Right atrium auricular region (tissue), 2 donors: ENCODE data around the gene EPAS1. TPM values are rescaled to one million over a fixed set of nuclear protein-coding genes. Genes with fewer than 3 reads are reported as not detected.

Source experiments
- DNase-seq: peaks from one replicate; pipeline ENCODE4 v3.0.0-alpha.2; 2019; ENCODE audit warnings: low spot score
- H3K27ac ChIP-seq, 2 donors: fragments of 200-600 bp; sonication (generic); 1 replicate in 1 of 2; 2 replicates in 1 of 2; pipeline ENCODE4 v1.5.1; 2016 to 2019
- H3K27me3 ChIP-seq, 2 donors: fragments of 200-600 bp; sonication (generic); one replicate each; pipeline versions ENCODE4 v1.5.1 to v1.6.0; 2017 to 2019
- H3K36me3 ChIP-seq: fragments of 200-600 bp; sonication (generic); one replicate; pipeline ENCODE4 v1.5.1; 2016
- H3K4me1 ChIP-seq, 2 donors: fragments of 200-600 bp; sonication (generic); one replicate each; pipeline versions ENCODE4 v1.5.1 to v1.6.0; 2017 to 2019
- H3K4me3 ChIP-seq, 2 donors: fragments of 200-600 bp; sonication (generic); 1 replicate in 1 of 2; 2 replicates in 1 of 2; pipeline ENCODE4 v1.5.1; 2017 to 2019; ENCODE audit warnings: mild to moderate bottlenecking in 1 of 2, moderate library complexity in 1 of 2
- H3K9me3 ChIP-seq, 2 donors: fragments of 200-600 bp; sonication (generic); one replicate each; pipeline ENCODE4 v1.5.1; 2019
- CTCF ChIP-seq, 2 donors: fragments of 200-600 bp; sonication (generic); IDR thresholded peaks; one replicate each; pipeline ENCODE4 v1.5.1; 2019; ENCODE audit warnings: antibody characterized with exemption in 2 of 2
- total RNA-seq, 2 donors: library from RNA; depleted of rRNA; stranded (reverse); fragments of >200 nt; gene quantifications; one replicate each; pipeline ENCODE4 v1.1.0, GENCODE V29; 2016

Gene EPAS1
- total RNA-seq, 2 donors from 2014 or later = 257 to 311 TPM

GRCh38 chr2:46345775-46346174 is 48.6 kb downstream of the EPAS1 start:
- no peak for TF ChIP-seq CTCF (IDR thresholded peaks at IDR 0.05)
- no peaks in the 10 kb centered on the region for H3K27me3 ChIP-seq
- H3K27ac ChIP-seq = no peak overlapping the region
- DNase-seq = no peak
- no peak overlapping the region for H3K4me3 ChIP-seq
- no peaks in the 10 kb centered on the region for H3K9me3 ChIP-seq
- peaks cover 0 to 86% of the 10 kb centered on the region in 2 donors for H3K4me1 ChIP-seq
- H3K36me3 ChIP-seq = peaks cover 35% of the 10 kb centered on the region

GRCh38 chr2:46346719-46347118 is 49.5 kb downstream of the EPAS1 start:
- Histone ChIP-seq H3K9me3 (no peaks in the 10 kb centered on the region), H3K4me3 (no peak overlapping the region), H3K36me3 (peaks cover 44% of the 10 kb centered on the region), H3K27ac (peak overlapping the region; percentile 9 to 37), H3K4me1 (peaks cover 0 to 94% of the 10 kb centered on the region in 2 donors), H3K27me3 (no peaks in the 10 kb centered on the region)
- no peak for TF ChIP-seq CTCF (IDR thresholded peaks at IDR 0.05)
- DNase-seq = no peak

- Histone ChIP-seq H3K27me3 (no peaks in the 10 kb centered on the region), H3K4me3 (no peak overlapping the region), H3K4me1 (peaks cover 0 to 94% of the 10 kb centered on the region in 2 donors), H3K27ac (peak overlapping the region; percentile 14 to 37), H3K9me3 (no peaks in the 10 kb centered on the region), H3K36me3 (peaks cover 52% of the 10 kb centered on the region)
- no peak for DNase-seq
- TF ChIP-seq CTCF (IDR thresholded peaks at IDR 0.05) = no peak
Measured at GRCh38 chr2:46347648-46348280, 50.6 kb downstream of the EPAS1 start.

- H3K27ac ChIP-seq = peak overlapping the region; percentile 32 to 36
- no peak for DNase-seq
- TF ChIP-seq CTCF (IDR thresholded peaks at IDR 0.05) = no peak
- H3K4me3 ChIP-seq = no peak overlapping the region
- peaks cover 0 to 94% of the 10 kb centered on the region in 2 donors for H3K4me1 ChIP-seq
- H3K9me3 ChIP-seq = no peaks in the 10 kb centered on the region
- H3K27me3 ChIP-seq = no peaks in the 10 kb centered on the region
- H3K36me3 ChIP-seq = peaks cover 55% of the 10 kb centered on the region
Measured at GRCh38 chr2:46349115-46349547, 51.9 kb downstream of the EPAS1 start.

- Histone ChIP-seq H3K36me3 (peaks cover 59% of the 10 kb centered on the region), H3K4me3 (no peak overlapping the region), H3K9me3 (no peaks in the 10 kb centered on the region), H3K27me3 (no peaks in the 10 kb centered on the region), H3K4me1 (peaks cover 0 to 85% of the 10 kb centered on the region in 2 donors), H3K27ac (peak overlapping the region; percentile 51 to 61)
- TF ChIP-seq CTCF (IDR thresholded peaks at IDR 0.05) = no peak
- no peak for DNase-seq
Measured at GRCh38 chr2:46350029-46350689, 53.0 kb downstream of the EPAS1 start.
